GM18511 (cell line): ENCODE results near the gene FLT1.

ENCODE experiments used
- ATAC-seq: cut with Tn5 transposase; IDR thresholded peaks from one replicate; pipeline ENCODE4 v1.9.1; 2021; ENCODE audit warnings: mild to moderate bottlenecking, moderate library complexity; ENCODE audit not compliant: unreplicated experiment

FLT1 gene

DNA sequence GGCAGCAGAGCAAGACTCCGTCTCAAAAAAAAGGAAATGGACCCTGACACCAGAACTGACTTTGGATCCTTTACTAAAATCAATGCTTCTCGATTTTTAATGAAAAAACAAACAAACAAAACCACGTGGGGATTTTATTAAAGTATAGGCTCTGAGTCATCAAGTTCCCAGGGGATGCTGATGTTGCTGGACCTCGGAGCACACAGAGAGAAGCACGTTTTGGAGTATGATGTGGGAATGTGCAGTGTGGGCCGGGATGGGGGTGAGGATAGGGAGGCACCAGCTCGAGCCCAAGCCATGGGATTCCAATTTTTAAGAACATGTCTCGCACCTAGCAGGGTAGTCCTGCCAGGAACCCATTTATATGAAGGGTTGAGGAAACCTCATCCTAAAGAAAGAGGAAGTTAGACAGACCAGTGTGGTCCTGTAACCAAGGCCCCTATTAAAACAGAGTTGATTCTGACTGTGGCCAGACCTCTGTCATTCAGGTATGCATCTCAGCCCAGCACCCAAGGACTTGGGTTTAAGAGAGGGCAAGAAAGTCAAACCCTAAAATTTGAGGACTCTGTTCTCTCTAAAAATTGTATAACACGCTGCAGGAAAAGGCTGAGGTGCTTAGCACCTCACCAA lies 6.4 kb downstream of the FLT1 start:
- ATAC-seq = no peak

DNA sequence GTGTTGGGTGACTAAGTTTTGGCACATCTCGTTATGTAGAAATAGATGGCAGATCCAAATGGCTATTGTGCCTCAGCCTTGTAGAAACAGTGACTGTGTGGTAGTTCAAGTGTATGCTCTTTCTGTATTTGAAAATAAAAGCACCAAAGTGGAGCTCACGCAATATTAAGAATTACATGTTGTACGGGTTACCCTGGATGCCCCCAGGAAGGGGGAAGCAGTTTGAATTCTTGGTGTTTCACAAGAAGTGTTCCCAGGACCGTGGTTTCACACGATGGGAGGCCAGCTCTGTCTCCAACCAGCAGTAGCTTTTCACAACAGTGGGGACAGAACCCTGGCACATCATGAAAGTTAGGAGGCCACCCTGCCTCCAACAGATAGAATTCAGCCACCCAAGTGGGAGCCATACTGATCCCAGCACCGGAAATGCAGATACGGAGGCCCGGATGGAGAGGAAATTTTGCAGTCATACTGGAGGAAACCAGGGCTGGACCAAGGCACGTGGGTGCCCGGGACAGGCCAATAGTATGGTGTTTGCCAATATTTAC lies 8.9 kb downstream of the FLT1 start:
- ATAC-seq = no peak

DNA sequence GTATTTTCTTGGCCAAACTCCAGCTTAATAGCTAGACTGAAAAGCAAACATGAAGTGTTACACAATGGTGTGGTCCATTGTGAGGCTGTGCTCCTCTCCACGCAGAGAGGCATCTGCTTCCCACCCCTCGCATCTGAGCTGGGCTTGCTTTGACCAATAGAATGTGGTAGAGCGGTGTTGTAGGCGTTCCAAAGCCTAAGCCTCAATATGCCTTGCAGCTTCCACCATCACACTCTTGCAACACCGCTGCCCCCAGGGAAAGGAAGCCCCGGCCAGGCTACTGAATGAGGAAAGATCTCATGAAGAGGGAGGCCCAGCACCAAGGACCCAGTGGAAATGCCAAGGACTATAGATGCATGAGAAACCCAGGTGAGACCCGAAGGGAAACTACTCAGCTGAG lies 9.4 kb downstream of the FLT1 start:
- ATAC-seq = no peak

DNA sequence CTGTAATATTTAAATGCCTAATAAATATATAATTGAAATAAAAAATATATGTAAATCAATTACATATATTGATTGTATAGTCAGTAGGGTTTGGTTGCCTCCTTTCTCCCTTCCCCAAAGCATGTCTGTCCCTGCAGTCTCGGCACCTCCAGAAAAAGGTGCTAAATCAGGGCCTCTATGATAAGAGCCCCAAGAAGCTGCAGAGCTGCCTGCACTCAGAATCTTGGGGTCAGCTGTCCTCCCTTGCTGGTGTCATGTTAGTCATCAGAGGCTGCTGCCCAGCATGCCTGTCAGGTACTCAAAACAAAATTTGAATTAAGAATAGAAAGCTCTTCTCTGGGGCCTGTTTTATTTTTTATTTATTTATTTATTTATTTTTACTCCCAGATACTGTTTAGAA lies 9.8 kb downstream of the FLT1 start:
- ATAC-seq = no peak

DNA sequence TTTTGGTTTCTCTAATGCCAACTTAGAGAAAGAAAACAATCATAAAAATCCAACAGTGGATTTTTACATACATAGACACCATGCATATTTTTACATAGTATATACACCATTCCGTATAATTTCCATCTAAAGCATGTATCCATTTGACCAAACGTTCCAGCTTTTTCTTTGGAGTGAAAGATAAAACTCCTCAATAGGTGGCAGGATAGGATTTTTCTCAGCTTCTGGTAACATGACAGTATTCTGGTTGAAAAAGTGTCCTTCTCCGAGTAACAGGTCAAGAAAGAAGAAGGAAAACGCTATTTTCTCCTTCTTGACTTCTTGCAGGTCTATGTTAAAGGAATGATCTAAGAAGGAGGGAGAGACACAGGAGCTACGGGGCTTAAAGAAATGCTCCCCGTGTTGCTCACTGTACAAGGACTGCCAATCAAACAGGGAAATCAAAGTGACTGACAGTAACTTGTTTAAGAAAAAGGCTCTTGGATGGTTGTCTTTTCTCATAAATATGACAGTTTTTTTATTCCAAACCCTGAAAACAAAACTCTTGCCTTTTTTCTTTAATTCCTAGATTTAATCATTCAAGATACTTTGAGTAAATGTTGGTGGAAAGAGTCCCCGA lies 11.5 kb downstream of the FLT1 start:
- ATAC-seq = no peak

DNA sequence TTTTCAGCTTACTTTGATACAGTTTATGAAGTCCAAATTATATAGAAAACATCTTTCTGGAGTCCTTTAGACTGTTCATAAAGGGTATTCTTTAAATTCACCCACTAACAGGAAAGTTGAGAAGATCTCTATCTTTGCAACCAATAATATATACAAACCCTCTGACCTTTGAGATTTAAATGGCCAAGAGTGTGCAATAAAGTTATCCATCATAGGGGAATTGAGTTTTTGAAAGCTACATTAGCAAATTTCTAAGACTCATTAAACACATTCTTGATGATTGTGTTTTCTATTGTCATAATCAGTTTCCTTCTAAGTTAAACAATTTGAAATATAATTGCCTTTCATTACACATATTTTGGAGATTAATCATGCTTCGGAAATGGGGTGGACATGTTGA lies 15.9 kb downstream of the FLT1 start:
- no peak for ATAC-seq

DNA sequence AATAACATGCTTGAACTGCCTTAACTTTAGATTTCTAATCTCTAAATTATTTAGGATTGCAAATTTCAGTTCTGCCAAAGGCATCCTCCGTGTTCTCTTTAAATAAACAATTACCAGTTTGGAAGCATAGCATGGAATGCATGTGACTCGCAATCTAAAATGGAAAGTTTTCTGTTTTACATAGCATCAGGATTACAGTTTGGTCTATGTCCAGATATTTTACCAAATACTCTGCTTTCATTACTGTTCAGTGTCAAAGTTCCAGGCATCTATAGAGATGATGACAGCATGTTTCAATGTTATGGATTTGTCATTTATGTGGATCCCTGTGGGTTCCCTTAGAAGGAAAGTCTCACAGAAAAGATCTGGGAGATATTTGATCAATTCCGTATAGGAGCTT lies 16.8 kb downstream of the FLT1 start:
- no peak for ATAC-seq

DNA sequence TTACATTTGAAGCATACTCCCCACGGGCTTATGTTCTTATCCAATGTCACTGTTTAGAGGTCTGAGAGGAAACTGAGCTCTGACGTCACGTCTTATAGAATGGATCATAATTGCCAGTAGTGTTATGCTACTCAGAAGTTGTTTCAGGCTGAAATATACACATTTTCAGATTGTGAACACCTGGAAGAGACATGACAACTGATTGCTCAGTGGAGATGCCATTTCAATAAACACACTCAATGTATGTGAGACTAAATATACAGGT lies 17.3 kb downstream of the FLT1 start:
- no peak for ATAC-seq

DNA sequence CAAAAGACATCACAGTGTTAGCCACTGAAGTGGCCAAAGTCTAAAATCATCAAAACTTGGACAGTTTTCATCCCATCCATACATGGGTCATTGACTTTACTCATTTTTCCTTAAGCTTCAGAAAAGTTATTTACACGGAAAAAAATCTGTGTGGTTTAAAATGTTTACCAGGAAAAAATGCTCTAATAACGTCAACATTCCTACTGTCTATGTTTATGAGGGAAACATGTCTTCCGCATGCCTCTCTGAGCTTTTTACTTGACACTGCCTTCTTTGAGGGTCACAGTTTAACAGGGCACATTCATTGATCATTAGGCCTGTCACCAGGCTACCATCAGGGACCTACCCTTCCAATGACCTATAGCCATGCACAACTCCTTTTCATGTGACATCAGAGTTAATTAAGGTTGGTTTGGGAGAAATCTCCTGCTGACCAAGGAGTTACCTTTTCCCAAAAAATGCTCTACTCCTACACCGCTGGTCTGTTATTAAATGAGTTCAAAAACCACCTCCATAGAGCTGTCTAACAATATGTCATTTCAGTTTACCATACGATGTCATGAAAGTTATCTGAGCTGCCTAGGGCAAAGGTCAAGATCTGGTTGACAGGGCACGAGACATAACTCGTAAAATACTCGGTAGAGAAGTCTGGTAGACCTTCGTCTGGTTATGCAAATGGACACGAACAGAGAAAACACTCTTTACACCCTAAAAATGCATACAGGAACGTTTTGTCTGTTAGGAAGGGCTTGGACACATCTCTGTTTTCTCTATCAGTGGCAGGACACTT lies 17.8 kb downstream of the FLT1 start:
- no peak for ATAC-seq

DNA sequence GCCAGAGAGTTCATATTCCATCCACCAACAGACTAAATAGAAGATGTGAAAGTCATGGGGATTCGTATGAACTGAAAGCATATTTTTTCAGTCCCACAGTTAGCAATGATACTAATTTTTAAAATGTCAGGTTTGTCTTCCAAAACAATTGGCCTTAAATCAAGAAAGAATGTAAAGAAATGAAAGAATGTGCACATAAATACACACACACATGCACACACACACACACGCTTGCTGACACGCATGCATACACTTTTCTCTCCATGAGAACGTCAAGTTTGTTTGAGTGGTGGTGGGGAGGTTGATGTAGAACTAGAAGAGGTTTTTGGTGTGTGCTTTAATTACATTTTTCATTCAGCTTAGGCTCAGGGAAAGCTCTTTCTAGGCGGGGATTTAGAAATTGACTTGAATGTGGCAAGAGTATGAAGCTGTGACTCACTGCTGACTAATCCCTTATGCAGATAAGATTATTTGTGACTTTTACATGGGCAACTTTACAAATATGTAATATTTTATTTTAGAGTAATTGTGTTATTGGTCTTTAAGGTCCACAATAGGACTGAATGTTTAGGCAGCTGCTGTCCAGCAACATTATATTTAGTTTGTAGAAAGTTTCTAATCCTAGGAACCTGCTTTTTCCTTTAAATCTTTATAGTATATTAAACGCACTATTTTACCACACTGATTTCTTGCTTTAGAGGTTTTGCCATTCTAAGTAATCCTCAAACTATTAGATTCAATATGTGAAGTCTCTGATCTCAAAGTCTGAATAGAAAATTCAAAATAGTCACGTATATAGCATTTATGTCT lies 18.8 kb downstream of the FLT1 start:
- no peak for ATAC-seq

DNA sequence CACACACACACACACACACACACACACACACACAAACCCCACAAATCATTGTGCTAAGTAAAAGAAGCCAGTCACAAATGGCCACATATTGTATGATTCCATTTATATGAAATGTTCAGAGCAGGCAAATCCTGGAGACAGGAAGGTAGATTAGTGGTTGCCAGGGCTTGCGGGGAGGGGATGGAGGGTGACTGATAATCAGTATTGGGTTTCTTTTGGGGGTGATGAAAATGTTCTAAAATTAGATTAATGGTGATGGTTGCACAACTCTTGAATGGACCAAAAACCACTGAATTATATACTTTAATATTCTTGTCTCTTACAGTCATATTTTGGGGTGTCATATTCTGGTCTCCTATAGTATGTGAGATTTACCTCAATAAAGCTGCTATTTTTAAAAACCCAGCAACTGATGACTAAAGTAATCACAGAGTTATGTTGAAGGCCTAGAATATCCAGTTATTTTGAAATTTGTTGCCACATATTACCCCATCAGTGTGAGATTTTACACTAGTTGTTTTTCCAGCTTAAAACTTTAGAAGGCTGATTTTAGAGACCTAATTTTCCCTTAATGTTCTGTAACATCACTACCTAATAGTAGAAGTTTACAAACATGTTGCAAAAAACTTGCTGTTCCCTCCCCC lies 20.3 kb downstream of the FLT1 start:
- ATAC-seq = no peak

DNA sequence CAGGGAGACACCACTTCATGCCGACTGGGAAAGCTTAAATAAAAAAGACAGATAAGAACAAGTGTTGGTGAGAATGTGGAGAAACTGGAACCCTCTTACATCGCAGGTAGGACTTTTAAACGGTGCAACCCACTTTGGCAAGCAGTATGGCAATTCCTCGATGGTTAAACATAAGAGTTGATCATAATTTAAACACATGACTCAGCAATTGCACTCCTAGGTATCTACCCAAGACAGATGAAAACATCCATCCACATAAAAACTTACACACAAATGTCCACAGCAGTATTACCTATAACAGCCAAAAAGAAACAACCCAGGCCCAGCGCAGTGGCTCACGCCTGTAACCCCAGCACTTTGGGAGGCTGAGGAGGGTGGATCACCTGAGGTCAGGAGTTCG lies 21.9 kb downstream of the FLT1 start:
- no peak for ATAC-seq

DNA sequence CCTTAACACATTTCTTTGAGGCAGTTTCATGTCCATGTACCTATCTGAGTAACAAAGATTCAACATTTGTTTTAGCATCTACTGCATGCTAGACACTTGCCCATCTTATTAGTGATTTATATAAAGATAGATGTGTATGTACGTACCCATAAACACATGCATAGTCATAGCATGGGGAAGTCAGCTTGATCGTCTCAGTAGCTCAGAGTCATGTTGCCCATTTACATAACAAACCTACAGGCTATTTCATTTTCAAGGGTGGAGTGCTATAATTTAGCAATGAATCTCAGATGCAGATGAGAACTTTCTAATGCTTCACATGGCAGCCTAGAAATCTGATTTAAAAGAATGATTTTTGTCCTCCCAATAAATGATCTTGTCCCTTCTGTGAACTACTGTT lies 23.5 kb downstream of the FLT1 start:
- ATAC-seq = no peak

DNA sequence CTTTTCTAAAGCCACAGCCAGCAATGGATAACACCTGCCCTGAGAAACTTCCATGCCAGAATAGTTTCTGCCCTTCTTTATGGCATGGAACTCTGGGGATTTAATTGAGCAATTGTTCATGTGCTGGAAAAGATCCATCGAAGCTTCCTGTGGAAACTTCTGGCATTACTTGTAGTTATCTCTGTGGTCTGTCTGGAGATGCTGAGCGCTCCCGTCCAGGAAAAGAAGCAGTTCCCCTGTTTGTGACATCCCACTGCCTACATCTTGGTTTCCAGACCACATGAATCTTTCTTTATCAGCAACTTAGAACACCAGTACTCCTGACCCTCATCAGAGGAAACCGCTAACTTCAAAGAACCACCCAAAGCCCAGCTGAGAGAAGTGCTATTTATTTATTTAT lies 24.6 kb downstream of the FLT1 start:
- no peak for ATAC-seq

DNA sequence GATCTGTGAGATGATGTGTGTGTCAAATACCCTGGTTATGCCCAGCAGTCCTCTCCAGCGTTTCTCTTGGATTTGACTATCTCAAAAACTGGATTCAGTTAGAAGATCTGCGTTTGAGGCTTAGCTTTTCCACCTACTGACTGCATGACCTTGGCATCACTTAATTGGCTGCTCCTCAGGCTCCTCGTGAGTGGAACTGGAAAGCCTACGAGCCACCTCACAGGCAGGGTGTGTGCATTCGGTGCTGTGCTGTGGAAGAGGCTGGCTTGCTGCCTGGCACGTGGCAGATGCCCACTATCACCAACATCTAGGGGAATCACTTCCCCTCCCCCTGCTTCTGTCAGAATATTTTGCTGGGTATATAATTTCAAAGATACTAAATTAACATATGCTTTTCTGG lies 25.6 kb downstream of the FLT1 start:
- ATAC-seq = no peak

DNA sequence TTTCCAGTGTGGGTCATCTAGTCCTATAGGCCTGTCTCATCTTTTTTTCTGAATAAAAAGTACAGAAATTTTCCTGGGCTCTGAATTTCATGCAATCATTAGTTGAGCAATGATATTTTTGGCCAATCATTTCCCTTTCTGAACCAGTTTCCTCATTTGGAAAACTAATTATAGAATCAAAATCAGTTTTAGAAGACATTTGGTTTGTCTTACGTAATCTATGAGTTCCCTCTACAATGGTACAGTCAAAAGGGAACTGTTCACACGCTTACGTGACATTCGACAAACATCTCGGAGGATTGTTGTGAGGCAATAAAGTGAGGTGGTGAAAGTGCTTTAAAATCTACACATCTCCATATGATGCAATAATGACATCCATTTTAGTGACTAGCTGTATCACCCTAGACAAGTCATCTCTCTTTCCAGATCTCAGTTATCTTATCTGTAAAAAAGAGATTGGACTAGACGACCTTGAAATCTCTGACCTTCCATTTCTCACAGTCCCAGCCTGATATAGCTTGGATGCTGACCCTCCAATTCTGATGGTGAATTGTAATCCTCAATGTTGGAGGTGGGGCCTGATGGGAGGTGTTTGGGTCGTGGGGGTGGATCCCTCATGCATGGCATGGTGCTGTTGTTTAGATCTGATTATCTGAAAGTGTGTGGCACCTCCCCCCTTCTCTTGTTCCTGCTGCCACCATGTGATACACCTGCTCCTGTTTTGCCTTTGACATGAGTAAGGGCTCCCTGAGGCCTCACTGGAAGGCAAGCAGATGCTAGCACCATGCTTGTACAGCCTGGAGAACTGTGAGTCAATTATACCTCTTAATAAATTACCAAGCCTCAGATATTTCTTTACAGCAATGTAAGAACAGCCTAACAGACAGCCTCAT lies 26.7 kb downstream of the FLT1 start:
- ATAC-seq = no peak

DNA sequence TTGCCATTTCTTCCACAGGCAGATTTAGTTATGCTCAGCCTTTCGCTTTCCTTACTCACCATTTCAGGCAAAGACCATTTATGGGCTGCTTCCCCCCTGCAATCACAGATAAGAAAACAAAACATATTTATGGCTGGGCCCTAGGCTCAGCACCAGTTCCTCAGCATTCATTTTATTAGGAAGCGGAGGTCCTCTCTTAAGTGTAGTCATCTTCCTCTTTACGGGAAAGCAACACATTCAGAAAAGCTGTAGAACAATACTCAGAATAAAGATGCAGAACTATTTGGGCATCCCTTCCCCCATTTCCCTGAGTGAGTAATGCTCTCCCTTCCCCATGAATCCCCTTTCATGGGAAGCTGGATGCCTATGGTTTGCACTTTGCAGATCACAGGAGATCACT lies 27.9 kb downstream of the FLT1 start:
- ATAC-seq = no peak

DNA sequence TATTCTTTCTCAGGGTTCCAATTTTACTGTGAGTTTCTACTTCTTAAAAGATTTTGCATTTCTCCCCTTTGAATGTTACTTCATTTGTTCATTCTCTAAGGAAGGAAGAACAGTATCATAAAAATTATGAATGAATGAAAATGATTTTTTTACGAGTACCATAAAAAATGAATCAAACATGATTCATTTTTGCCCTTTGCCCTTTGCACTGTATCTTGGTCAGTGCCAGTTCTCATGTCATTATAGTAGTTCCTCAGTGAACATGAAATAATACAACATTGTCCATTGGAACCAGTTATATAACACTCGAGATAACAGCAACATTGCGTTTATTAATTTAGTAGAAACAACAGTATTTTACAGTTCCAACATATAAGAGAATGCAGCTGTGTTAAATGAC lies 28.8 kb downstream of the FLT1 start:
- no peak for ATAC-seq

DNA sequence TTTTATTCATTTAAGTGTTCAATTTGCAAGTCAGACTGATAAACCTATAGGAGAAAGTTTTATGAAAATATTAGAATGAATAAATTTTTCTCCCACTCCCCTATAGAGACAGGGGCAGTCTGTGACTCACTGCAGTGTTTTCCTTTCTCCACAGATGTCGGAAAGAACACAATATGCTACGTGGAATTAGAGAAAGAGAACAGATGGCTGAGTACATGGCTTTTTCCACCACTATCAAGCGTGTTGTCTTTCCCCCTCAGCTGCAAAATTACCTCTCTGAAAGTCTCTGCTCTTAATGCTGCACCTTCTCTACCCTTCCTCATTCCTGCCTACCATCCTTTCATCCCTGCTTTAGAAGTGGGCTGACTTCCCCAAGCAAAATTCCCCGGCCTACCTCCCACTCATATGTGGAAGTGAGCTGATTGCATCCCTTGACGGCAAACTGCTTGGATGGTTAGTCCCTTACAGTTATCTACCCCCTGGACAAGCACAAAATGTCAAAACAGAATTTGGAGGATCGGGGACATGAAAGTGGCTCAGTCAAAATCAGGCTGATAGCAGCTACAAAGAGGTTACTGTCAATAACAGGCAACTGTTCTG lies 30.0 kb downstream of the FLT1 start:
- ATAC-seq = no peak

DNA sequence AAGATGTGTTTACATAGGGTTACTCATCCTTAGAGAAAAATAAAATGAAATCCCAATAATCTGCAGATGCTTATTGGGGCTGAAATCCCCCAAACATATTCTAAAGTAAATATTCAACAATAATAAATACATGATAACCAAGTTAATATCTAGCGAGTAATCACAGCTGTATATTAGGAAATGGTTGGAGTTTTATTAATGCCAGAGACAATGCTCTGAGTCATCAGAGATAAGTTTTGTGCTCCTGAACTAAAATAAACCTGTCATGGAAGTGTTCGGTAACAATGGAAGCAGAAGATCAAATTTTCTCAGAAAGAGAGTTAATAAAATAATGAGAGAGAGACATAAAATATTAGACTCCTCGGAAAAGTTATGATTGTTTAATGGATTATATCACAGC lies 31.4 kb downstream of the FLT1 start:
- ATAC-seq = no peak
